ENCODE results near the gene KRTAP5-8. TPM values are rescaled to one million over a fixed set of nuclear protein-coding genes. Genes with fewer than 3 reads are reported as not detected.

KRTAP5-8 gene
- total and polyA plus RNA-seq, 5 donors from 2014 or later: 0.35 TPM; not detected in 4

DNA sequence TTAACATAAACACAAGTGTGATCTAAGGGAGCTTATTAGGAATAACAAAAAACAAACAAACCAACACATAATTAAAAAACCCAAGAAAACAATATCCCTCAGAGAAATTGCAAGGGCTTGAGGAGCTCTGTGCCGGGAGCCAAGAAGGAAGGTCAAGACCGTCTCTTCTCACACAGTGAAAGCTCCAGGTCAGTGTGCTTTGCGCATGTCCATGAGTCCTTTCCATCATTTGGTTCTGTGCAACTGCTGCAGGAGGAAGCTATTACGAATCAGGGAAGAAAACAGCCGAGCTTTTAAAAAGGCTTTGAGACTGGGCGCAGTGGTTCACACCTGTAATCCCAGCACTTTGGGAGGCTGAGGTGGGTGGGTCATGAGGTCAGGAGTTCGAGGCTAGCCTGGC lies 4.6 kb downstream of the KRTAP5-8 start:
- no peak overlapping the region for H3K27ac ChIP-seq (ENCODE audit: insufficient read depth, low read length, poor library complexity, severe bottlenecking)
- Mint-ChIP-seq H3K27me3 (peaks cover 15% of the 10 kb centered on the region), H3K4me3 (no peak overlapping the region), H3K27ac (no peak overlapping the region), H3K4me1 (no peaks in the 10 kb centered on the region), H3K36me3 (peaks cover 3% of the 10 kb centered on the region), H3K9me3 (peaks cover 0 to 7% (median 2%) of the 10 kb centered on the region in 7 donors)
- no peaks in the 10 kb centered on the region for H3K36me3 ChIP-seq (ENCODE audit: control insufficient read depth, insufficient read depth, low read length)
- H3K9me3 ChIP-seq (ENCODE audit: control insufficient read depth in 2 of 2, low read length in 2 of 2): peaks cover 0 to 7% of the 10 kb centered on the region in 2 experiments
- no peaks in the 10 kb centered on the region for H3K4me1 ChIP-seq (ENCODE audit: control insufficient read depth, insufficient read depth, low read length, poor library complexity, severe bottlenecking)
- H3K27me3 ChIP-seq (ENCODE audit: control insufficient read depth, insufficient read depth, low read length): no peaks in the 10 kb centered on the region
- H3K4me3 ChIP-seq (ENCODE audit: low read depth, low read length): no peak overlapping the region
- ATAC-seq (ENCODE audit: low read depth in 2 of 2) (no peak), DNase-seq (no peak)

DNA sequence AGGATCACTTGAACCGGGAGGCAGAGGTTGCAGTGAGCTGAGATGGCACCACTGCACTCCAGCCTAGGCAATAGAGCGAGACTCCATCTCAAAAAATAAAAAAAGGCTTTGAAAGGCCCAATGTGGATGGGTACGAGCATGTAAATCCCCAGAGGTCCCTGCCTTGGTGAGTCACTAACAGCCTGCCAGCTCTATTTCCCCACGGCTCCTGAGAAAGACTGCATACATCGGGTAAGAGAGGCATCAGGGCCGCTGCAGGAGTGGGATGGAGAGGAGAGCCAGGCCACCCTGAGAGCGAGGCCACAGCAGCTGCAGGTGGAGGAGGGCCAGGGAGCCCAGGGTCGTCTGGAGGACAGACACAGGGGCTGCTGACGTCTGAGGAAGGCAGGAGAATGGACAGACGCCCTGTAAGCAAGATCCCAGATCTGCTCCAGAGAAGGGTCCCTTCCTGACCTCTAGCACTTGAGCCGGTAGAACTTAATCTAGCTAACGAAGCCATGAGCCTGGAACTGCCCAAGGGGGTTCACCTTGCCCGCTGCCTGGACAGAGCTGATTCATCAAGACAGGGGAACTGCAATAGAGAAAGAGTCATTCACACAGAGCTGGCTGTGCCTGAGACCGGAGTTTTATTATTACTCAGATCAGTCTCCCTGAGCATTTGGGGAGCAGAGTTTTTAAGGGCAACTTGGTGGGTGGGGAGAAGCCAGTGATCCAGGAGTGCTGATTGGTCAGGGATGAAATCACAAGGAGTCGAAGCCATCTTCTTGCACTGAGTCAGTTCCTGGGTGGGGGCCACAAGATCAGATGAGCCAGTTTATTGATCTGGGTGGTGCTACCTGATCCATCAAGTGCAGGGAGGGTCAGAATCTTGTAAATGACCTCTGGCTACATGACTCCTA lies 5.3 kb downstream of the KRTAP5-8 start:
- H3K4me3 Mint-ChIP-seq: no peak overlapping the region
- H3K9me3 Mint-ChIP-seq: peaks cover 0 to 7% (median 2%) of the 10 kb centered on the region in 7 donors
- peaks cover 3% of the 10 kb centered on the region for H3K36me3 Mint-ChIP-seq
- Histone ChIP-seq H3K4me3 (ENCODE audit: low read depth, low read length) (no peak overlapping the region), H3K27me3 (ENCODE audit: control insufficient read depth, insufficient read depth, low read length) (no peaks in the 10 kb centered on the region), H3K4me1 (ENCODE audit: control insufficient read depth, insufficient read depth, low read length, poor library complexity, severe bottlenecking) (no peaks in the 10 kb centered on the region), H3K27ac (ENCODE audit: insufficient read depth, low read length, poor library complexity, severe bottlenecking) (no peak overlapping the region), H3K36me3 (ENCODE audit: control insufficient read depth, insufficient read depth, low read length) (no peaks in the 10 kb centered on the region), H3K9me3 (ENCODE audit: control insufficient read depth in 2 of 2, low read length in 2 of 2) (peaks cover 0 to 7% of the 10 kb centered on the region in 2 experiments)
- H3K27ac Mint-ChIP-seq: no peak overlapping the region
- no peak for DNase-seq
- peaks cover 17% of the 10 kb centered on the region for H3K27me3 Mint-ChIP-seq
- ATAC-seq (ENCODE audit: low read depth in 2 of 2): no peak
- no peaks in the 10 kb centered on the region for H3K4me1 Mint-ChIP-seq

DNA sequence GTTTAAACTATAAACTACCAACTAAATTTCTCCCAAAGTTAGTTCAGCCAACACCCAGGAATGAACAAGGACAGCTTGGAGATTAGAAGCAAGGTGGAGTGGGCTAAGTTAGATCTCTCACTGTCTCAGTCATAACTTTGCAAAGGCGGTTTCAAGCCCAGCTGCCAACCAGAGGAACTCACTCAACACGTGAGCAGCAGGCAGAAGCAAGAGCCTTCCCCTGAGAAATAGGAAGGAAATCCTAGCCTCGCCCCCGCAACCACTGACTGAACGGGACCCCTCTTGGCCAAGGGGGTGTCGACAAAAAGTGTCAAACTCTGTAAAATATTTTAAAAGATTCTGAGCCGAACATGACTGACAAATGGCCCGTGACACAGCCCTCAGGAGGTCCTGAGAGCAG lies 6.0 kb downstream of the KRTAP5-8 start:
- no peaks in the 10 kb centered on the region for H3K4me1 Mint-ChIP-seq

DNA sequence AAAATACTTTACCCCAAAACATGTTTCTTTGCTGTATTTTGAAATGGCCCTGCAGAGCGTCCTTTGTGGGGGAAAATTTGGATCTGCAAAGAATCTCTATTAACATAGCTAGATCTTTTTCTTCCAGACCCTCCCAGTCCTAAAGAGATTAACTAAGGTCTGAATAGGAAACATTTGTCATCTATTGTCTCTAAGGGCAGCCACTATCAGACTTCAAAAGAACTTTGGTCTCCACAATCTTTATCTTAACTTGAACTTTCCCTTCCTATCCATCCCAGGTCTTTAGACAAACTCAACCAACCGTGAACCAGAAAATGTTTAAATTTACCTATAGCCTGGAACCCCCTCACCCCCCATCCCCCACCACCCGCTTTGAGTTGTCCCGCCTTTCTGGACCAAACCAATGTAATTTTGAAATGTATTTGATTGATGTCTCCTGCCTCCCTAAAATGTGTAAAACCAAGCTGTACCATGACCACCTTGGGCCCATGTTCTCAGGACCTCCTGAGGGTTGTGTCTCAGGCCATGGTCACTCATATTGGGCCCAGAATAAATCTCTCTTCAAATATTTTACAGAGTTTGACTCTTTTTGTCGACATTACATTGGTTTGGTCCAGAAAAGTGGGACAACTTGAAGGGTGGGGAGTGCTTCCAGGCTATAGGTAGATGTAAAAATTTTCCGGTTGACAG lies 6.8 kb downstream of the KRTAP5-8 start:
- no peaks in the 10 kb centered on the region for H3K27me3 ChIP-seq (ENCODE audit: control insufficient read depth, insufficient read depth, low read length)
- H3K9me3 ChIP-seq (ENCODE audit: control insufficient read depth in 2 of 2, low read length in 2 of 2): peaks cover 0 to 7% of the 10 kb centered on the region in 2 experiments
- H3K9me3 Mint-ChIP-seq: peaks cover 0 to 7% (median 2%) of the 10 kb centered on the region in 7 donors

More for the DNA sequence above, 6.0 kb downstream of the KRTAP5-8 start:
- no peak overlapping the region for H3K4me3 ChIP-seq (ENCODE audit: low read depth, low read length)
- peaks cover 19% of the 10 kb centered on the region for H3K27me3 Mint-ChIP-seq
- H3K27ac ChIP-seq (ENCODE audit: insufficient read depth, low read length, poor library complexity, severe bottlenecking): no peak overlapping the region
- H3K27ac Mint-ChIP-seq: no peak overlapping the region
- H3K27me3 ChIP-seq (ENCODE audit: control insufficient read depth, insufficient read depth, low read length): no peaks in the 10 kb centered on the region
- H3K4me3 Mint-ChIP-seq: no peak overlapping the region
- peaks cover 3% of the 10 kb centered on the region for H3K36me3 Mint-ChIP-seq
- H3K4me1 ChIP-seq (ENCODE audit: control insufficient read depth, insufficient read depth, low read length, poor library complexity, severe bottlenecking): no peaks in the 10 kb centered on the region
- no peaks in the 10 kb centered on the region for H3K36me3 ChIP-seq (ENCODE audit: control insufficient read depth, insufficient read depth, low read length)
- ATAC-seq (ENCODE audit: low read depth in 2 of 2): no peak
- H3K9me3 ChIP-seq (ENCODE audit: control insufficient read depth in 2 of 2, low read length in 2 of 2): peaks cover 0 to 7% of the 10 kb centered on the region in 2 experiments
- H3K9me3 Mint-ChIP-seq: peaks cover 0 to 7% (median 2%) of the 10 kb centered on the region in 7 donors
- peak in 1 of 3 donors; percentile 1 for DNase-seq

DNA sequence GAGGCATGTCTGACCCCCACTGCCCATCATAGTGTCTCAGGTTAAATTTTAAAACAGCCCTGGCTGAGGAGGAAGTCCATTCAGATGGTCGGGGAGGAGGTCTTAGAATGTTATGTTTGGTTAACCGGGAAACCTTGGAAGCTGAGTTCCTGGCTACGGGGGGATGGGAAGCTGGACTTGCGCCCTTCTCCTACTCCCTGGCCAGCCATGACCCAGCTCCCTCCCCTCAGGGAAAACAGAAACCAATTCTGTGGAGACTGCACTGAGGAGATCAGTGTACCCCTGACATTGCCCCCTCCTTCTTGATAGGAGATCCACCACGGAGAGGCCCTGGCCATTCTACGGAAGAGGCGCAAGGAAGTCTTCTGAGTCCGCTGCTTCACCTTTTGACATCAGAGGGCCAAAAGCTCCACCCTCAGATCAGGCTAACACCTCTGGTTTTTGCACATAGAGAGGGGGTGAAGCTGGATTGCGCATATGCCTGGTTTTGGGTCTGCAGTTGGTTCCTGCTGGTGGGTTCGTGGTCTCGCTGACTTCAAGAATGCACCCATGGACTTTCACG lies 7.7 kb downstream of the KRTAP5-8 start:
- H3K9me3 ChIP-seq (ENCODE audit: control insufficient read depth in 2 of 2, low read length in 2 of 2): peaks cover 0 to 7% of the 10 kb centered on the region in 2 experiments
- Mint-ChIP-seq H3K36me3 (peaks cover 3% of the 10 kb centered on the region), H3K4me3 (no peak overlapping the region), H3K27me3 (peaks cover 19% of the 10 kb centered on the region), H3K27ac (no peak overlapping the region), H3K9me3 (peaks cover 0 to 7% (median 2%) of the 10 kb centered on the region in 7 donors), H3K4me1 (no peaks in the 10 kb centered on the region)
- no peaks in the 10 kb centered on the region for H3K36me3 ChIP-seq (ENCODE audit: control insufficient read depth, insufficient read depth, low read length)
- no peak overlapping the region for H3K4me3 ChIP-seq (ENCODE audit: low read depth, low read length)
- DNase-seq (no peak), ATAC-seq (ENCODE audit: low read depth in 2 of 2) (no peak)
- H3K27ac ChIP-seq (ENCODE audit: insufficient read depth, low read length, poor library complexity, severe bottlenecking): no peak overlapping the region
- no peaks in the 10 kb centered on the region for H3K27me3 ChIP-seq (ENCODE audit: control insufficient read depth, insufficient read depth, low read length)
- H3K4me1 ChIP-seq (ENCODE audit: control insufficient read depth, insufficient read depth, low read length, poor library complexity, severe bottlenecking): no peaks in the 10 kb centered on the region

More for the DNA sequence above, 6.8 kb downstream of the KRTAP5-8 start:
- no peaks in the 10 kb centered on the region for H3K36me3 ChIP-seq (ENCODE audit: control insufficient read depth, insufficient read depth, low read length)
- H3K27ac Mint-ChIP-seq: no peak overlapping the region
- no peak overlapping the region for H3K27ac ChIP-seq (ENCODE audit: insufficient read depth, low read length, poor library complexity, severe bottlenecking)
- no peak overlapping the region for H3K4me3 Mint-ChIP-seq
- ATAC-seq (ENCODE audit: low read depth in 2 of 2): no peak
- no peaks in the 10 kb centered on the region for H3K4me1 ChIP-seq (ENCODE audit: control insufficient read depth, insufficient read depth, low read length, poor library complexity, severe bottlenecking)
- no peak for DNase-seq
- H3K4me1 Mint-ChIP-seq: no peaks in the 10 kb centered on the region
- peaks cover 3% of the 10 kb centered on the region for H3K36me3 Mint-ChIP-seq
- peaks cover 19% of the 10 kb centered on the region for H3K27me3 Mint-ChIP-seq
- no peak overlapping the region for H3K4me3 ChIP-seq (ENCODE audit: low read depth, low read length)

DNA sequence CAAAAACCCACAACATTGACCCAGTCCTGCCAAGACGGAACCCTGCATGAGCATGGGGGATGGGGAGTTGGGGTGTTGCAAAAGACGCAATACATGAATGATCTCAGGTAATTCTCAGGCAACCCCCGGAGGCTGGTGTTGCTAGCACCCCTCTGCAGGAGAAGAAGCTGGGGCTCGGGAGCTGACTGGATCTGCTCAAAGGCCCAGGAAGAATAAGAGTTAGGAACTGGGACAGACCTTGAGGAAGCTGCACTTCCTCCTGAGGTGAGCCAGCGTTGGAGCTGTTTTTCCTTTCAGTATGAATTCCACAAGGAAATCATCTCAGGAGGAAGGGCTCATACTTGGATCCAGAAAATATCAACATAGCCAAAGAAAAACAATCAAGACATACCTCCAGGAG lies 10.3 kb downstream of the KRTAP5-8 start, which contains the start of gene KRTAP5-9:
Gene KRTAP5-9, plus strand, starts transcription at position 301 of the 400 bp plus-strand sequence. CDS start 238 bp downstream, outside the sequence.
- Histone ChIP-seq H3K27me3 (ENCODE audit: control insufficient read depth, insufficient read depth, low read length) (no peaks in the 10 kb centered on the region), H3K9me3 (ENCODE audit: control insufficient read depth in 2 of 2, low read length in 2 of 2) (no peaks in the 10 kb centered on the region), H3K36me3 (ENCODE audit: control insufficient read depth, insufficient read depth, low read length) (no peaks in the 10 kb centered on the region), H3K4me3 (ENCODE audit: low read depth, low read length) (no peak within 1 kb of the TSS), H3K4me1 (ENCODE audit: control insufficient read depth, insufficient read depth, low read length, poor library complexity, severe bottlenecking) (no peaks in the 10 kb centered on the region), H3K27ac (ENCODE audit: insufficient read depth, low read length, poor library complexity, severe bottlenecking) (no peak within 1 kb of the TSS)
- H3K36me3 Mint-ChIP-seq: no peaks in the 10 kb centered on the region
- peaks cover 0 to 5% (median 0%) of the 10 kb centered on the region in 7 donors for H3K9me3 Mint-ChIP-seq
- DNase-seq (no peak), ATAC-seq (ENCODE audit: low read depth in 2 of 2) (no peak)
- no peaks in the 10 kb centered on the region for H3K4me1 Mint-ChIP-seq
- no peak within 1 kb of the TSS for H3K4me3 Mint-ChIP-seq
- H3K27ac Mint-ChIP-seq: no peak within 1 kb of the TSS
- H3K27me3 Mint-ChIP-seq: peaks cover 13% of the 10 kb centered on the region

DNA sequence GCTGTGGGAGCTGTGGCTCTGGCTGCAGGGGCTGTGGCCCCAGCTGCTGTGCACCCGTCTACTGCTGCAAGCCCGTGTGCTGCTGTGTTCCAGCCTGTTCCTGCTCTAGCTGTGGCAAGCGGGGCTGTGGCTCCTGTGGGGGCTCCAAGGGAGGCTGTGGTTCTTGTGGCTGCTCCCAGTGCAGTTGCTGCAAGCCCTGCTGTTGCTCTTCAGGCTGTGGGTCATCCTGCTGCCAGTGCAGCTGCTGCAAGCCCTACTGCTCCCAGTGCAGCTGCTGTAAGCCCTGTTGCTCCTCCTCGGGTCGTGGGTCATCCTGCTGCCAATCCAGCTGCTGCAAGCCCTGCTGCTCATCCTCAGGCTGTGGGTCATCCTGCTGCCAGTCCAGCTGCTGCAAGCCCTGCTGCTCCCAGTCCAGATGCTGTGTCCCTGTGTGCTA lies 10.9 kb downstream of the KRTAP5-8 start:
- Histone ChIP-seq H3K4me1 (ENCODE audit: control insufficient read depth, insufficient read depth, low read length, poor library complexity, severe bottlenecking) (no peaks in the 10 kb centered on the region), H3K27ac (ENCODE audit: insufficient read depth, low read length, poor library complexity, severe bottlenecking) (no peak overlapping the region), H3K4me3 (ENCODE audit: low read depth, low read length) (no peak overlapping the region), H3K36me3 (ENCODE audit: control insufficient read depth, insufficient read depth, low read length) (no peaks in the 10 kb centered on the region), H3K9me3 (ENCODE audit: control insufficient read depth in 2 of 2, low read length in 2 of 2) (no peaks in the 10 kb centered on the region), H3K27me3 (ENCODE audit: control insufficient read depth, insufficient read depth, low read length) (no peaks in the 10 kb centered on the region)
- Mint-ChIP-seq H3K4me1 (no peaks in the 10 kb centered on the region), H3K27me3 (peaks cover 12% of the 10 kb centered on the region), H3K4me3 (no peak overlapping the region), H3K27ac (no peak overlapping the region), H3K36me3 (no peaks in the 10 kb centered on the region), H3K9me3 (peaks cover 0 to 3% (median 0%) of the 10 kb centered on the region in 7 donors)
- DNase-seq (no peak), ATAC-seq (ENCODE audit: low read depth in 2 of 2) (no peak)
